ENCODE measurements around the gene ACSL3.
A peak's percentile ranks its signal among the peaks of the same experiment; 100 is the strongest.

The ACSL3 gene

GRCh38 chr2:222860740-222861410, at the start of gene ACSL3:
Gene ACSL3 (plus strand): TSS chr2:222861036. CDS start chr2:222908773, 47,737 bp downstream.
- Histone ChIP-seq H4K20me1 (ENCODE audit: control insufficient read depth, insufficient read depth, low read depth, low read length) (peaks cover 41% of the 10 kb centered on the region), H3F3A (ENCODE audit: control insufficient read depth, insufficient read depth) (no peaks in the 10 kb centered on the region), H3K4me2 (ENCODE audit: low read length) (peak within 1 kb of the TSS; percentile 92), H3K4me3 (ENCODE audit: low read length) (peak within 1 kb of the TSS; percentile 93), H3K27ac (ENCODE audit: low read depth, low read length) (peak within 1 kb of the TSS; percentile 77), H3K79me2 (ENCODE audit: control insufficient read depth, low read length) (peaks cover 50% of the 10 kb centered on the region), H3K36me3 (ENCODE audit: control insufficient read depth, low read length) (peaks cover 6% of the 10 kb centered on the region), H3K27me3 (ENCODE audit: control insufficient read depth, low read length) (no peaks in the 10 kb centered on the region; the same call in 1 of the 2 replicates), H3K4me1 (ENCODE audit: control insufficient read depth, low read length) (peaks cover 33% of the 10 kb centered on the region), H3K9me3 (ENCODE audit: control insufficient read depth, insufficient read depth, low read length) (no peaks in the 10 kb centered on the region), H3K9me2 (replicated peaks; ENCODE audit: control insufficient read depth, low read length) (no peaks in the 10 kb centered on the region)
- no peak for TF ChIP-seq EZH2phosphoT487 (IDR thresholded peaks at IDR 0.05; ENCODE audit: borderline replicate concordance, low read length)
- TF ChIP-seq, protein P1, sequence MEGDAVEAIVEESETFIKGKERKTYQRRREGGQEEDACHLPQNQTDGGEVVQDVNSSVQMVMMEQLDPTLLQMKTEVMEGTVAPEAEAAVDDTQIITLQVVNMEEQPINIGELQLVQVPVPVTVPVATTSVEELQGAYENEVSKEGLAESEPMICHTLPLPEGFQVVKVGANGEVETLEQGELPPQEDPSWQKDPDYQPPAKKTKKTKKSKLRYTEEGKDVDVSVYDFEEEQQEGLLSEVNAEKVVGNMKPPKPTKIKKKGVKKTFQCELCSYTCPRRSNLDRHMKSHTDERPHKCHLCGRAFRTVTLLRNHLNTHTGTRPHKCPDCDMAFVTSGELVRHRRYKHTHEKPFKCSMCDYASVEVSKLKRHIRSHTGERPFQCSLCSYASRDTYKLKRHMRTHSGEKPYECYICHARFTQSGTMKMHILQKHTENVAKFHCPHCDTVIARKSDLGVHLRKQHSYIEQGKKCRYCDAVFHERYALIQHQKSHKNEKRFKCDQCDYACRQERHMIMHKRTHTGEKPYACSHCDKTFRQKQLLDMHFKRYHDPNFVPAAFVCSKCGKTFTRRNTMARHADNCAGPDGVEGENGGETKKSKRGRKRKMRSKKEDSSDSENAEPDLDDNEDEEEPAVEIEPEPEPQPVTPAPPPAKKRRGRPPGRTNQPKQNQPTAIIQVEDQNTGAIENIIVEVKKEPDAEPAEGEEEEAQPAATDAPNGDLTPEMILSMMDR (IDR thresholded peaks at IDR 0.05; ENCODE audit: low read depth, low read length, poor library complexity, severe bottlenecking) = peak; percentile 14

GRCh38 chr2:222811828-222812227, 49.0 kb upstream of the ACSL3 start:
- Histone ChIP-seq H3K36me3 (ENCODE audit: control insufficient read depth, low read length) (no peaks in the 10 kb centered on the region), H3K27ac (ENCODE audit: low read depth, low read length) (no peak overlapping the region), H3K9me3 (ENCODE audit: control insufficient read depth, insufficient read depth, low read length) (no peaks in the 10 kb centered on the region), H3K9me2 (replicated peaks; ENCODE audit: control insufficient read depth, low read length) (no peaks in the 10 kb centered on the region), H3K79me2 (ENCODE audit: control insufficient read depth, low read length) (no peaks in the 10 kb centered on the region), H3F3A (ENCODE audit: control insufficient read depth, insufficient read depth) (no peaks in the 10 kb centered on the region), H3K27me3 (ENCODE audit: control insufficient read depth, low read length) (peaks cover 7% of the 10 kb centered on the region), H3K4me1 (ENCODE audit: control insufficient read depth, low read length) (no peaks in the 10 kb centered on the region), H4K20me1 (ENCODE audit: control insufficient read depth, insufficient read depth, low read depth, low read length) (no peaks in the 10 kb centered on the region), H3K4me2 (ENCODE audit: low read length) (no peak overlapping the region), H3K4me3 (ENCODE audit: low read length) (no peak overlapping the region)
- TF ChIP-seq, protein P1 (IDR thresholded peaks at IDR 0.05; ENCODE audit: low read depth, low read length, poor library complexity, severe bottlenecking) = no peak
- no peak for TF ChIP-seq EZH2phosphoT487 (IDR thresholded peaks at IDR 0.05; ENCODE audit: borderline replicate concordance, low read length)

GRCh38 chr2:222813177-222813843, 47.5 kb upstream of the ACSL3 start:
- H3K79me2 ChIP-seq (ENCODE audit: control insufficient read depth, low read length) = no peaks in the 10 kb centered on the region
- H3K9me2 ChIP-seq (replicated peaks; ENCODE audit: control insufficient read depth, low read length) = no peaks in the 10 kb centered on the region
- TF ChIP-seq, protein P1 (IDR thresholded peaks at IDR 0.05; ENCODE audit: low read depth, low read length, poor library complexity, severe bottlenecking) = no peak
- TF ChIP-seq EZH2phosphoT487 (IDR thresholded peaks at IDR 0.05; ENCODE audit: borderline replicate concordance, low read length) = no peak
- no peaks in the 10 kb centered on the region for H3K9me3 ChIP-seq (ENCODE audit: control insufficient read depth, insufficient read depth, low read length)
- peaks cover 7% of the 10 kb centered on the region for H3K27me3 ChIP-seq (ENCODE audit: control insufficient read depth, low read length)
- no peak overlapping the region for H3K27ac ChIP-seq (ENCODE audit: low read depth, low read length)
- H3K4me2 ChIP-seq (ENCODE audit: low read length) = no peak overlapping the region
- no peaks in the 10 kb centered on the region for H4K20me1 ChIP-seq (ENCODE audit: control insufficient read depth, insufficient read depth, low read depth, low read length)
- H3K4me1 ChIP-seq (ENCODE audit: control insufficient read depth, low read length) = no peaks in the 10 kb centered on the region
- H3K4me3 ChIP-seq (ENCODE audit: low read length) = no peak overlapping the region
- no peaks in the 10 kb centered on the region for H3F3A ChIP-seq (ENCODE audit: control insufficient read depth, insufficient read depth)
- no peaks in the 10 kb centered on the region for H3K36me3 ChIP-seq (ENCODE audit: control insufficient read depth, low read length)

Measured in DOHH2 (cell line).